Measurements from ENCODE around the gene MYO9A. TPM values are rescaled to one million over a fixed set of nuclear protein-coding genes. Genes with fewer than 3 reads are reported as not detected.

MYO9A gene
- 10 to 100 TPM; 61.2 to 99.9 (median 79.9) TPM for total RNA-seq

DNA sequence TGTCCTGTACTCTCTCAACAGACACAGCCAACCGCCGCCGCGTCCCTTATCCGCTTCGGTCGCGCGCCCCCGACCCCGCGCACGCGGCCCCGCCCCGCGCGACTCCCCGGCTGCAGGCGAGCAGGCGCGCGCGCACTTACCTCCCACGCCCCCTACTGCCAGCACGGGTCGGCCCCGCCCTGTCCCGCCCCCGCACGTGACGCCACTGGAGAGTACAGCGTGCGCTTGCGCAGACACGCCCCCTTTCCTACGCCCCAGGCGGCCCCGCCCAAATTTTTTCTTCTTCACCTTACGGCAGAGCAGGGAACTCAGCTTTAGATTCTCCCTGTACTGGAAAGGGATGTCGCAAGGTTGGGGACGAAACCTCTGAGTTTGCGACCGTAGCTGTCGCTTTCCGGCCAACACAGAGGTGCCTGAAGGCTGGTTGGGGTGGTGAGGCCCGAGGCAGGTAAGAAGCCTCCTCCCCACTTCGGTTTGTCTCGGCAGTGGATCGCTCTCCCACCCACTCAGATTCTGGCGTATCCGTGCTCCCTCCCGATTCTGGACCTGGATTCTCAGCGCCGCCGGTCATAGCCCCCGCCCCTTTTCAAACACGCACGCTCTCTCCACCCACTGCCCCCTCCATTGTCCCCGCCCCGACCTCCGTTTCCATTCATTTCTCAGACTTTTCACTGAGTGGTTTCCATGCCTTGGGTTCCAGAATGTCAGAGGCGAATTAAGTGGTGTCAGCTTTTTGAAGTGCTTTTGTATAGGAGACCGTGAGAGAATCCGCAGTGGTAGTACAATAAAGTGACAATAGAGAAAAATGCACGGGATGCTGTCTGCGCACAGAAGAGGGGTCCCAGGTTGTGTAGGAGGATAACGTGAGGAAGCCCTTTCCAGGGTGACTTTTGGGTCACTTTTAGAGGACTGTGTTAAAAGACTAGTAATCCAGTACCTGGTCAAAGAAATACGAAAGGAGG is at the start of gene MYO9A, which contains the start of gene SENP8:
MYO9A (minus strand) TSS at position 134 of the 962 bp plus-strand sequence. CDS start 71,587 bp downstream, outside the sequence.
SENP8 (plus strand) TSS at position 387 of the 962 bp plus-strand sequence. CDS start 21,221 bp downstream, outside the sequence.
- peaks cover 0 to 46% (median 13%) of the 10 kb centered on the region in 4 donors for H3K4me1 ChIP-seq
- H3K9me3 ChIP-seq = no peaks in the 10 kb centered on the region
- H3K4me3 ChIP-seq = peak within 1 kb of the TSS; percentile 70 to 98 (median 94)
- TF ChIP-seq, protein P1, sequence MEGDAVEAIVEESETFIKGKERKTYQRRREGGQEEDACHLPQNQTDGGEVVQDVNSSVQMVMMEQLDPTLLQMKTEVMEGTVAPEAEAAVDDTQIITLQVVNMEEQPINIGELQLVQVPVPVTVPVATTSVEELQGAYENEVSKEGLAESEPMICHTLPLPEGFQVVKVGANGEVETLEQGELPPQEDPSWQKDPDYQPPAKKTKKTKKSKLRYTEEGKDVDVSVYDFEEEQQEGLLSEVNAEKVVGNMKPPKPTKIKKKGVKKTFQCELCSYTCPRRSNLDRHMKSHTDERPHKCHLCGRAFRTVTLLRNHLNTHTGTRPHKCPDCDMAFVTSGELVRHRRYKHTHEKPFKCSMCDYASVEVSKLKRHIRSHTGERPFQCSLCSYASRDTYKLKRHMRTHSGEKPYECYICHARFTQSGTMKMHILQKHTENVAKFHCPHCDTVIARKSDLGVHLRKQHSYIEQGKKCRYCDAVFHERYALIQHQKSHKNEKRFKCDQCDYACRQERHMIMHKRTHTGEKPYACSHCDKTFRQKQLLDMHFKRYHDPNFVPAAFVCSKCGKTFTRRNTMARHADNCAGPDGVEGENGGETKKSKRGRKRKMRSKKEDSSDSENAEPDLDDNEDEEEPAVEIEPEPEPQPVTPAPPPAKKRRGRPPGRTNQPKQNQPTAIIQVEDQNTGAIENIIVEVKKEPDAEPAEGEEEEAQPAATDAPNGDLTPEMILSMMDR (IDR thresholded peaks at IDR 0.05) = peak in 2 of 5 experiments; percentile 11 to 48
- TF ChIP-seq POLR2A (IDR thresholded peaks at IDR 0.05) = peak; percentile 5 to 83
- peak; percentile 64 to 95 for TF ChIP-seq EP300 (IDR thresholded peaks at IDR 0.05)
- H3K27me3 ChIP-seq = no peaks in the 10 kb centered on the region
- DNase-seq (ENCODE audit: low spot score in 2 of 2) = peak; percentile 97
- 1% methylated on average over 67 to 69 of the region's 69 CpGs for WGBS, 2 donors
- peak within 1 kb of the TSS; percentile 96 to 99 (median 97) for H3K27ac ChIP-seq
- no peaks in the 10 kb centered on the region for H3K36me3 ChIP-seq

GRCh38 chr15:72167445-72167844 is 49.5 kb upstream of the MYO9A start:
- Histone ChIP-seq H3K9me3 (no peaks in the 10 kb centered on the region), H3K4me1 (peaks cover 0 to 24% (median 16%) of the 10 kb centered on the region in 4 donors), H3K27me3 (no peaks in the 10 kb centered on the region), H3K27ac (no peak overlapping the region), H3K36me3 (no peaks in the 10 kb centered on the region), H3K4me3 (no peak overlapping the region)
- TF ChIP-seq, protein P1 (IDR thresholded peaks at IDR 0.05) = no peak
- TF ChIP-seq POLR2A (IDR thresholded peaks at IDR 0.05) (no peak), EP300 (IDR thresholded peaks at IDR 0.05) (no peak)
- 90 to 95% methylated on average over 6 of the region's 6 CpGs for WGBS, 2 donors
- no peak for DNase-seq (ENCODE audit: low spot score in 2 of 2)

DNA sequence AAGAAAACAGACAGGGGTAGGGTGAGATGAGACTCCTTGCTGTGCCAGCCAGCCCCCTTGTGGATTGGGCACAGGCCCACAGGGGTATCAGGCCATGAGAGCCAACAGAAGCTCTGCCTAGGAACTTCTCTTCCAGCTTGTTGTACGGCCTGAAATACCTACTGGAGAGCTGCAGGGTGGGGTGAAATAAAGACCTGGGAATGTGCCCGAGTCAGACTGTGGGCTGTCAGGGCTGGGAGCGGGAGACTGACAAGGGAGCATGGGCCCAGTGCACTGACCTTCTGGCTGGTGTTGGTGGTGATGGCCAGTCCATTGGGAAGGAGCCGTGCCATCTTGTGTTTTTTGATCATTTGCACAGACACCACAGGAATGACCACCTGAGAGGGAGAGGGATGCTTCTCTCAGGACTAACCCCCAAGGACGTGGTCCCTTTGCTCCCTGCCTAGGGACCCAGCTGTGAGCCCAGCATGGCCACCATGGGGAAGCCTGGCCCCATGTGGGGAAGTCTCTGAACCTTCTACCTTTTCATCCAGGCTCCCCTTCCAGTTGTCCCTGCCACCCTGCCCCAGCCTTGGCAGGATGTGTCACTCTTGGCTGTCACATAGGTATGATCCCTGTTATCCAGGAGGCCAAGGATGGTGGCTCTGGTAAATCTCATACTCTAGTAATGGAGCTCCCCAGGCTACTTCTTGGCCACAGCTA is 48.9 kb upstream of the MYO9A start:
- no peak for DNase-seq (ENCODE audit: low spot score in 2 of 2)
- TF ChIP-seq, protein P1 (IDR thresholded peaks at IDR 0.05) = no peak
- TF ChIP-seq EP300 (IDR thresholded peaks at IDR 0.05) (no peak), POLR2A (IDR thresholded peaks at IDR 0.05) (no peak)

GRCh38 chr15:72163719-72164118 is 45.8 kb upstream of the MYO9A start:
- WGBS, 2 donors = 70 to 80% methylated on average over 4 of the region's 4 CpGs
- no peak for DNase-seq (ENCODE audit: low spot score in 2 of 2)
- TF ChIP-seq, protein P1 (IDR thresholded peaks at IDR 0.05) = no peak
- TF ChIP-seq POLR2A (IDR thresholded peaks at IDR 0.05) = no peak
- no peak for TF ChIP-seq EP300 (IDR thresholded peaks at IDR 0.05)
- Histone ChIP-seq H3K27ac (no peak overlapping the region), H3K36me3 (no peaks in the 10 kb centered on the region), H3K9me3 (no peaks in the 10 kb centered on the region), H3K4me1 (peaks cover 0 to 32% (median 13%) of the 10 kb centered on the region in 4 donors), H3K27me3 (no peaks in the 10 kb centered on the region), H3K4me3 (no peak overlapping the region)

More for the DNA sequence above, 48.9 kb upstream of the MYO9A start:
- no peaks in the 10 kb centered on the region for H3K36me3 ChIP-seq
- H3K4me1 ChIP-seq = peaks cover 0 to 30% (median 20%) of the 10 kb centered on the region in 4 donors
- no peaks in the 10 kb centered on the region for H3K9me3 ChIP-seq
- H3K27ac ChIP-seq = no peak overlapping the region
- WGBS, 2 donors = 89 to 94% methylated on average over 5 of the region's 5 CpGs
- H3K27me3 ChIP-seq = no peaks in the 10 kb centered on the region
- H3K4me3 ChIP-seq = no peak overlapping the region
